Neutrophil (primary cell): ENCODE data around the gene ENHO.

Source experiments
- H3K27ac ChIP-seq: fragments of 200-600 bp; sonication (generic); 2 replicates; pipeline ENCODE4 v1.5.1; 2016; ENCODE audit warnings: mild to moderate bottlenecking, moderate library complexity
- H3K27me3 ChIP-seq: fragments of 200-600 bp; sonication (generic); 2 replicates; pipeline ENCODE4 v1.6.0; 2016; ENCODE audit warnings: mild to moderate bottlenecking
- H3K36me3 ChIP-seq: fragments of 200-600 bp; sonication (generic); 2 replicates; pipeline ENCODE4 v1.5.1; 2017
- H3K4me1 ChIP-seq, 2 experiments: fragments of 200-600 bp in 1 of 2; sonication (generic) in 1 of 2; 1 replicate in 1 of 2; 2 replicates in 1 of 2; pipeline versions ENCODE4 v1.5.1 to v1.6.1; 2013 to 2016; ENCODE audit warnings: low read depth in 1 of 2, low read length in 1 of 2, mild to moderate bottlenecking in 1 of 2, moderate library complexity in 1 of 2; ENCODE audit not compliant: control insufficient read depth in 1 of 2, insufficient read depth in 1 of 2
- H3K4me3 ChIP-seq, 2 experiments: fragments of 200-600 bp in 1 of 2; sonication (generic) in 1 of 2; 1 replicate in 1 of 2; 2 replicates in 1 of 2; pipeline ENCODE4 v1.5.1; 2013 to 2016; ENCODE audit warnings: low read depth in 1 of 2, low read length in 1 of 2, mild to moderate bottlenecking in 1 of 2, moderate library complexity in 1 of 2
- H3K9me3 ChIP-seq: fragments of 200-600 bp; sonication (generic); 2 replicates; pipeline ENCODE4 v1.5.1; 2016
- CTCF ChIP-seq: fragments of 200-600 bp; sonication (generic); IDR thresholded peaks from 2 replicates; pipeline ENCODE4 v1.5.1; 2016; ENCODE audit warnings: antibody characterized with exemption

ENHO gene

GRCh38 chr9:34563262-34563661 lies 40.5 kb upstream of the ENHO start:
- Histone ChIP-seq H3K4me1 (no peaks in the 10 kb centered on the region), H3K27ac (no peak overlapping the region)
- no peak for TF ChIP-seq CTCF

GRCh38 chr9:34562135-34562745 lies 39.5 kb upstream of the ENHO start:
- peak; percentile 35 for TF ChIP-seq CTCF
- H3K4me3 ChIP-seq: no peak overlapping the region
- peaks cover 81% of the 10 kb centered on the region for H3K27me3 ChIP-seq
- no peak overlapping the region for H3K27ac ChIP-seq
- no peaks in the 10 kb centered on the region for H3K4me1 ChIP-seq
- no peaks in the 10 kb centered on the region for H3K36me3 ChIP-seq
- H3K9me3 ChIP-seq: no peaks in the 10 kb centered on the region

More at GRCh38 chr9:34563262-34563661, 40.5 kb upstream of the ENHO start:
- H3K36me3 ChIP-seq: no peaks in the 10 kb centered on the region
- H3K9me3 ChIP-seq: no peaks in the 10 kb centered on the region
- peaks cover 82% of the 10 kb centered on the region for H3K27me3 ChIP-seq
- H3K4me3 ChIP-seq: no peak overlapping the region

- no peak for TF ChIP-seq CTCF
- Histone ChIP-seq H3K4me3 (no peak overlapping the region), H3K27ac (no peak overlapping the region), H3K9me3 (no peaks in the 10 kb centered on the region), H3K36me3 (no peaks in the 10 kb centered on the region), H3K27me3 (peaks cover 66% of the 10 kb centered on the region), H3K4me1 (no peaks in the 10 kb centered on the region)
These were observed 37.9 kb upstream of the ENHO start for GRCh38 chr9:34560599-34561214.

GRCh38 chr9:34559624-34560455 lies 37.0 kb upstream of the ENHO start:
- H3K4me3 ChIP-seq: no peak overlapping the region
- no peaks in the 10 kb centered on the region for H3K36me3 ChIP-seq
- peaks cover 65% of the 10 kb centered on the region for H3K27me3 ChIP-seq
- H3K9me3 ChIP-seq: no peaks in the 10 kb centered on the region
- no peaks in the 10 kb centered on the region for H3K4me1 ChIP-seq
- no peak overlapping the region for H3K27ac ChIP-seq
- no peak for TF ChIP-seq CTCF

- no peak for TF ChIP-seq CTCF
- no peaks in the 10 kb centered on the region for H3K4me1 ChIP-seq
- no peaks in the 10 kb centered on the region for H3K9me3 ChIP-seq
- no peak overlapping the region for H3K27ac ChIP-seq
- peaks cover 66% of the 10 kb centered on the region for H3K27me3 ChIP-seq
- no peak overlapping the region for H3K4me3 ChIP-seq
- H3K36me3 ChIP-seq: no peaks in the 10 kb centered on the region
These were observed 36.3 kb upstream of the ENHO start for GRCh38 chr9:34558919-34559623.
